T-helper 1 cell (primary cell): Measurements from ENCODE around the gene DGKE.
A peak's percentile ranks its signal among the peaks of the same experiment; 100 is the strongest.

ENCODE experiments used
- DNase-seq, 5 donors: peaks; one replicate each; pipeline ENCODE4 v3.0.0-alpha.2; 2012 to 2020

The DGKE gene

GRCh38 chr17:56917559-56918296 is 83.8 kb downstream of the DGKE start:
- DNase-seq = no peak

DNA sequence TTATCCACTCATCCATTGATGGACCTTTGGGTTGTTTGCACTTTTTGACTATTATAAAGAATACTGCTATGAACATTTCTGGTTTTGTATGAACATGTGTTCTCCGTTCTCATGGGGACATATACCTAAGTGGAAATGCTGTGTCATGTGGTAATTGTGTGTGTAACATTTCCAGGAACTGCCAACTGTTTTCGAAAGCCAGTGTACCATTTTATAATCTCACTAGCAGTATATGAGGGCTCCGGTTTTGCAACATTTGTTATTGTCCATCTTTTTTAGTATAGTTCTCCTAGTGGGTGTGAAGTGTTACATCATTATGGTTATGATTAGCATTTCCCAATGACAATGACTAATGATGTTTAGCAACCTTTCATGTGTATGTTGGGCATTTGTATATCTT is 85.0 kb downstream of the DGKE start:
- DNase-seq = peak in 1 of 5 donors; percentile 72
